Stimulated activated CD4-positive, alpha-beta T cell treated with anti-CD3 and anti-CD28 coated beads, Interleukin-2, amount 100 ng/mL, for 4 hours (primary cell): ENCODE results near the gene PNPLA2.

Source experiments
- DNase-seq: peaks from one replicate; pipeline ENCODE4 v3.0.0-alpha.2; 2020; ENCODE audit warnings: low read depth

PNPLA2 gene

DNA sequence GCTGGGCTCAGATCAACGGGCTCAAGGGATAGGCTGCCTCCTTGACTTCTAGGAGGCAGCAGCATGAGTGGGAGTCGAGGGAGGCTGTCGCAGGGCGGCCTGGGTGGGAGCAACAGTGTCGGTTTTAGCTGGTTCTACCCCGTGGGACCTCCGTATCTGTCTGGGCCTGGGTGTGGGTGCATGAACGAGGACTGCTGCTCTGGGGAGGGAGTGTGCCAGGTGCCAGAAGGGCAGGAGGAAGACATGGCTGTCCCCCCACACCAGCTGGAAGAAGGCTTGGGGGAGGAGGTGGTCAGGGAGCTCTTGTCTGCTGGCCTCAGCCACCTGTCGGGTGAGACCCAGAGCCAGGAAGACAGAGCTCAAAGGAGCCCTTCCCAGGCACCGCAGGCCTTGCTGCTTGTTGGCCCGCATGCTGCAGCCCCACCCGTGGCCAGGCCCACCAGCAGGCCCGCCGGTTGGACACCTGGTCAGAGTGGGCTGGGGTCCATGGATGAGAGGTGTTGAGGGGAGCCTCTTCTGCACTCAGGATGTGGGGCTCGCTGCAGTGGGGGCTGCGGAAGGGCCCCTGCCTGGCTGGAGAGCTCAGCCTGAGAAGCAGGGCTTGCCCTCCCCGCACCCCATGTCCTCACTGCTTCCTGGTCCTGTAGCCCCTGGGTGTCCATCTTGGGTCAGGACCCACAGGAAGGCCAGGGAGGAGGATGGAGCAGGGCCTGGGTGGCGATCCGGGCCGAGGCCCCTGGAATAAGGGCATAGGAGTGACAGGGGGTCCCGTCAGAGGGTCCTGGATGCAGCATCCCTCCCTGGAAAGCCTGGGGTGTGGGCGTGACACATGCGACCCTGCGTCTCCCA lies 32.3 kb upstream of the PNPLA2 start:
- no peak for DNase-seq

GRCh38 chr11:787084-787675 lies 31.5 kb upstream of the PNPLA2 start:
- no peak for DNase-seq

GRCh38 chr11:788009-788640 lies 30.6 kb upstream of the PNPLA2 start:
- DNase-seq = no peak

GRCh38 chr11:788953-789940 lies 29.5 kb upstream of the PNPLA2 start:
- DNase-seq = no peak

DNA sequence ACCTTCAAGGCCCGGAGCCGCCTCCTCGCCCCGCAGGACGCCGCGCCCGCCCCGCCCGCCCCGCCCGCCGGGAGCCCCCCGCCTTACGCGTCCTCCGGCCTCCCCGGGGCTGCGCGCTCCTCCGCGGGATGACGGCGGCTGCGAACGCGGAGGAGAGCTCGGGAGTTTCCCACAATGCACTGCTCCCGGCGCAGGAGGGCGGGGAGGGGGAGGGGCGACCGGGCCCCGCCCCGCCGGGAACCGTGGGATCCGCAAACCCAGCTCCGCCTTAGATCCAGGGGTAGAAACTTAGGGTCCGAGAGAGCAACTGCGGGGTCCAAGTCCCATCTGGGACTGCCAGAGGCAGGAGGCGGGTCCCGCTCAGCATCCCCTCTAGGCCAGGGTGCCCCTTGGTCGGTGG lies 28.8 kb upstream of the PNPLA2 start, which contains the start of gene CEND1:
Gene CEND1, minus strand, starts transcription at position 148 of the 400 bp plus-strand sequence. CDS start 1,514 bp downstream, outside the sequence.
- no peak for DNase-seq

- DNase-seq = no peak
Measured at GRCh38 chr11:790721-791564, 27.8 kb upstream of the PNPLA2 start.

- DNase-seq = no peak
Measured at GRCh38 chr11:791658-792534, 26.8 kb upstream of the PNPLA2 start.

- DNase-seq = no peak
Measured at GRCh38 chr11:792535-792821, 26.2 kb upstream of the PNPLA2 start.

DNA sequence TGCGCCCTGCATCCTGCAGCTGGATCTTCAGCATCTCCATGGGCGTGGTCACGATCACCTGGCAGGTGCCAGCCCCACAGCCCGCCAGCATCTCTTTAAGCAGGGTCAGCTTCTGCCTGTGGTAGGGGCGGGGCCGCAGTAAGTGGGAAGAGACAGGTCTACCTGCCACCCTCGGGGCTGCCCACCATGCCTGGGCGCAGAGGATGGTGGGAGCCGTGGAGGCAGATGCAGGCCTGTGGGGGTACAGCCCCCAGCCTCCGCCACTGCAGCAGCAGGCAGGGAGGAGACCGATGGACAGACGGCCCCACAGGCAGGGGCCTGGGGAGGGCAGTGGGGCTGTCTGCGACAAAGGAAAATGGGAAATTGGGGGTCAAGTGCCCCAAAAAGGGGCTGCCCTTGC lies 25.8 kb upstream of the PNPLA2 start:
- DNase-seq = no peak

GRCh38 chr11:793556-793955 lies 25.2 kb upstream of the PNPLA2 start:
- DNase-seq = no peak

GRCh38 chr11:794013-794765 lies 24.5 kb upstream of the PNPLA2 start:
- no peak for DNase-seq

DNA sequence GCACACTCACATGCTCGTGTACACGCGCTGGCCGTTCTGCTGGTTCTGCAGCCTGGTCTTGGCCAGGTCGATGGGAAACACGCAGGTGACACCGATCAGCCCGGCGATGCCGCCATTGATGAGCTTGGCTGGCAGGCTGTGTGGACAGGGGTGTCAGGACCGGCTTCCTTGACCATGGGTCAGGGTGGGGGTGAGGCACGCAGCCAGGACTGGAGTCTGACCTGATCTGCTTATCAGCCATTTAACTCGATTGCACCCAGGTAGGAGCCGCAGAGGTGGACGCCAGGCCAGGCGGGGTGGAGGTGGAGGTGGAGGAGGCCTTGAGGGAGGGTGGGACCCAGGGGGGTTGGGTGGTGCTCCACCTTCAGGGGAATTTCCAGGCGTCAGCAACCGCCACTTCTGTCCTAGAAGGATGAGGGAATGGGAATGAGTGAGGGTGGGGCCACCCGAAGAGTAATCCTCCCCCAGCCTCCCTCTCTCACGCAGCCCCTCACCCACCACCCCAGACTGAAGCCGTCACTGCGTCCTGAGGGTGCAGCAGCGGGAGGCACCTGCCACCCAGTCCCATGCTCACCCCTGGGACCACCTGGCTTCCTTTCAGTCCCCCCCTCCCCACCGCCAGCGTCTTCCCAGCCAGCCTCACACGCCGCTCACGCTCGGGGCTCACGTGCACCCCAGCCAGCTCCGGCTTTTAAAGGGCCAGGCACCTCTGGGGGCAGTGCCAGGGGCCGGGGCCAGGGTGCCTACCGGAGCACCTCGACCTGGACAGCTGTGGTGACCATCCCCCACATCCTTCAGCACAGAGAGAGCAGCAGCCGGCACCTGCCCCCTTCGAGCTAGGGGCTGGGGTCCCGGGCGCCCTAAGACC lies 23.7 kb upstream of the PNPLA2 start:
- no peak for DNase-seq

GRCh38 chr11:795634-796564 lies 22.8 kb upstream of the PNPLA2 start:
- peak; percentile 81 for DNase-seq

- DNase-seq = no peak
Measured at GRCh38 chr11:796565-797295, 22.0 kb upstream of the PNPLA2 start.

GRCh38 chr11:797296-798092 lies 21.2 kb upstream of the PNPLA2 start:
- peak; percentile 60 for DNase-seq
